Measurements from ENCODE around the gene DCD. TPM values are rescaled to one million over a fixed set of nuclear protein-coding genes. Genes with fewer than 3 reads are reported as not detected.
A peak's percentile ranks its signal among the peaks of the same experiment; 100 is the strongest.

The DCD gene
- total and polyA plus RNA-seq, 2 of the 8 experiments (the other 6 are each of a cell fraction or from before 2014, with no cell fraction given), result not detected

- peaks cover 2% of the 10 kb centered on the region; the same call in 1 of the 2 replicates for H3K23me2 ChIP-seq (ENCODE audit: low read depth, low read length)
- no peak overlapping the region for H2AFZ ChIP-seq (ENCODE audit: low read length)
- no peaks in the 10 kb centered on the region for H3K79me2 ChIP-seq (ENCODE audit: control insufficient read depth in 1 of 2, insufficient read depth in 2 of 2, low read length in 2 of 2)
- peak overlapping the region; percentile 73 for H3K14ac ChIP-seq (ENCODE audit: insufficient read length)
- peaks cover 5 to 6% of the 10 kb centered on the region in 2 experiments; a peak in 1 of 4 replicates for H3K9me3 ChIP-seq (ENCODE audit: insufficient read depth in 2 of 2, low read depth in 1 of 2, low read length in 1 of 2)
- peak overlapping the region; percentile 98; the same call in 1 of the 2 replicates for H2BK5ac ChIP-seq (ENCODE audit: low read depth, low read length)
- no peaks in the 10 kb centered on the region for H3K79me1 ChIP-seq (ENCODE audit: low read depth, low read length)
- H4K20me1 ChIP-seq (replicated peaks in 1 of 2; ENCODE audit: control insufficient read depth in 1 of 2, insufficient read depth in 2 of 2, low read length in 2 of 2), result no peaks in the 10 kb centered on the region
- ChIA-PET POLR2A (ENCODE audit: partially characterized antibody) (no interaction called here), CTCF (ENCODE audit: partially characterized antibody) (interaction anchor here (1.0 to 7.4 kb wide), 5 partner anchors 9 to 90 kb away, joined by 3 to 88 read pairs (median 5); no protein-coding TSS in a partner anchor)
- H4K5ac ChIP-seq (ENCODE audit: insufficient read length, low read depth, low read length), result peak overlapping the region; percentile 35
- H3K56ac ChIP-seq (replicated peaks; ENCODE audit: insufficient read length, low read depth, low read length), result no peak overlapping the region
- peak overlapping the region; percentile 65 for H3K18ac ChIP-seq (ENCODE audit: extremely low read depth, low read length)
- peak overlapping the region; percentile 99 for H2BK12ac ChIP-seq (ENCODE audit: low read depth, low read length)
- H2BK15ac ChIP-seq (ENCODE audit: low read length), result no peak overlapping the region
- FAIRE-seq, result peak; percentile 39
- H4K91ac ChIP-seq (replicated peaks; ENCODE audit: insufficient read length, low read length), result peak overlapping the region; percentile 92
- peaks cover 12 to 23% (median 20%) of the 10 kb centered on the region in 4 experiments for H3K4me1 ChIP-seq (replicated peaks in 1 of 4; ENCODE audit: control insufficient read depth in 3 of 4, insufficient read depth in 4 of 4, low read length in 3 of 4)
- no peak for TF ChIP-seq CBX8 (IDR thresholded peaks at IDR 0.05; ENCODE audit: borderline replicate concordance, low read depth, low read length)
- no peak for TF ChIP-seq CEBPB (IDR thresholded peaks at IDR 0.05; ENCODE audit: low read depth, low read length)
- TF ChIP-seq SAP30 (IDR thresholded peaks at IDR 0.05; ENCODE audit: insufficient read depth, insufficient replicate concordance, low read length), result no peak
- no peak for TF ChIP-seq NRF1 (IDR thresholded peaks at IDR 0.05; ENCODE audit: low read depth, low read length)
- TF ChIP-seq SRF (IDR thresholded peaks at IDR 0.05; ENCODE audit: low read depth, low read length), result no peak
- peak overlapping the region; percentile 54 to 61 for H3K4me2 ChIP-seq (ENCODE audit: insufficient read depth in 1 of 2, low read depth in 2 of 2, low read length in 2 of 2)
- H3K4me3 ChIP-seq (ENCODE audit: extremely low read depth in 1 of 4, insufficient read depth in 2 of 4, low read depth in 3 of 4, low read length in 4 of 4), result peak overlapping the region in 1 of 4 experiments; percentile 25; a peak in 1 of 8 replicates
- whole genome bisulfite sequencing, 2 experiments (ENCODE audit: extremely low coverage in 1 of 2, insufficient coverage in 1 of 2, insufficient read length in 1 of 2, insufficient replicate concordance in 2 of 2, low coverage in 1 of 2, low lambda C conversion rate in 2 of 2, missing lambda C conversion rate in 1 of 2), result 67% methylated on average over 1 of the region's 1 CpG; no CpG with 5 or more reads in 1 of the 2 experiments
- no peaks in the 10 kb centered on the region; a peak in 1 of 8 replicates for H3K36me3 ChIP-seq (ENCODE audit: control insufficient read depth in 2 of 4, insufficient read depth in 4 of 4, low read length in 3 of 4)
- no peak overlapping the region for H3K23ac ChIP-seq (ENCODE audit: insufficient read length)
- no peak overlapping the region for H3K27ac ChIP-seq (ENCODE audit: low read depth, low read length)
- peak overlapping the region; percentile 91 for H2AK5ac ChIP-seq (ENCODE audit: low read depth, low read length)
- no peak for DNase-seq (ENCODE audit: low read depth in 1 of 2, low spot score in 2 of 2)
- no peak overlapping the region for H4K8ac ChIP-seq (ENCODE audit: extremely low read depth, insufficient read depth, low read length)
- no peak overlapping the region for H3K9ac ChIP-seq (replicated peaks in 1 of 4; ENCODE audit: extremely low read depth in 1 of 4, low read depth in 3 of 4, low read length in 3 of 4)
- H2BK120ac ChIP-seq (replicated peaks; ENCODE audit: low read depth, low read length), result peak overlapping the region; percentile 81
- H3K4ac ChIP-seq (replicated peaks; ENCODE audit: insufficient read length, low read depth, low read length), result peak overlapping the region; percentile 89
- H2BK20ac ChIP-seq (ENCODE audit: low read length), result peak overlapping the region; percentile 80; the same call in 1 of the 2 replicates
- H3K27me3 ChIP-seq (replicated peaks in 1 of 4; ENCODE audit: control insufficient read depth in 3 of 4, extremely low read depth in 1 of 4, insufficient read depth in 3 of 4, low read length in 3 of 4), result no peaks in the 10 kb centered on the region; a peak in 1 of 7 replicates
Observed at GRCh38 chr12:54682674-54683073, 34.5 kb upstream of the DCD start.
